HG02840 (cell line): ENCODE results near the gene FAM161A.
"Not testable (repeated sequence)": the region's sequence is repeated elsewhere in the genome, so short reads cannot be mapped to it uniquely, and the experiment has no call there.

ENCODE experiments used
- ATAC-seq: cut with Tn5 transposase; IDR thresholded peaks from one replicate; pipeline ENCODE4 v1.9.1; 2021; ENCODE audit warnings: mild to moderate bottlenecking, moderate library complexity, moderate number of reproducible peaks; ENCODE audit not compliant: unreplicated experiment, low FRiP score

The FAM161A gene, protein sequence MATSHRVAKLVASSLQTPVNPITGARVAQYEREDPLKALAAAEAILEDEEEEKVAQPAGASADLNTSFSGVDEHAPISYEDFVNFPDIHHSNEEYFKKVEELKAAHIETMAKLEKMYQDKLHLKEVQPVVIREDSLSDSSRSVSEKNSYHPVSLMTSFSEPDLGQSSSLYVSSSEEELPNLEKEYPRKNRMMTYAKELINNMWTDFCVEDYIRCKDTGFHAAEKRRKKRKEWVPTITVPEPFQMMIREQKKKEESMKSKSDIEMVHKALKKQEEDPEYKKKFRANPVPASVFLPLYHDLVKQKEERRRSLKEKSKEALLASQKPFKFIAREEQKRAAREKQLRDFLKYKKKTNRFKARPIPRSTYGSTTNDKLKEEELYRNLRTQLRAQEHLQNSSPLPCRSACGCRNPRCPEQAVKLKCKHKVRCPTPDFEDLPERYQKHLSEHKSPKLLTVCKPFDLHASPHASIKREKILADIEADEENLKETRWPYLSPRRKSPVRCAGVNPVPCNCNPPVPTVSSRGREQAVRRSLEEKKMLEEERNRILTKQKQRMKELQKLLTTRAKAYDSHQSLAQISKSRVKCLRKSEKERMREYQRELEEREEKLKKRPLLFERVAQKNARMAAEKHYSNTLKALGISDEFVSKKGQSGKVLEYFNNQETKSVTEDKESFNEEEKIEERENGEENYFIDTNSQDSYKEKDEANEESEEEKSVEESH

DNA sequence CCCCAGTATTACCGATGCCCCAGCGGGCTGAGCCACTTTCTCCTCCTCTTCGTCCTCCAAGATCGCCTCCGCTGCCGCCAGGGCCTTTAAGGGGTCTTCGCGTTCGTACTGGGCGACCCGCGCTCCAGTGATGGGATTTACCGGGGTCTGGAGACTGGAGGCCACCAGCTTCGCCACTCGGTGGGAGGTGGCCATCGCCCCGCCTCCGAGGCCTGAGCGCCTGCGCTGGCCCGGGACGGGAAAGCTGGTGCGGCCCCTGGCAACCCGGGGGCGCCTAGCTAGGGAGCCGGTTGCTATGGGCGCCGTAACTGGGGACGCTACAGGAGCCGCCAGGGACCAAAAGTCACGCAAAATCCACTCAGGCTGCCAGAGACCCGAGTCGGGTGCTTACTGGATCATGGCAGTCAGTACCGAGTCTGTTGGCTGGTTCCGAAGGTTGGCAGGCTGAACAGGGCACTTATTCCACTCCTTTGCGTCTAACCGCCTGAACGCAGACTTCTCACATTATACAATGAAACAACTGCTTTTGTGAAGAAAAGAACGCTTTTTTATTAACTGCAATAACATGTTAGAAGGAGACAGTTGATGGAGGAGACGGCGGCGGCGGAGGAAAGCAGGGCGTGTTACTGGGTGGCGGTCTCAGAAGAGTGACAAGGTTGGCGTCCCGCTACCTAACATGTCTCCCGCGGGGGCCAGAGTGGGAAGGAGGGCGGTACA lies at the start of gene FAM161A:
TSS of gene FAM161A (minus strand) at position 214 of the 717 bp plus-strand sequence. CDS start at position 195, 19 bp downstream.
- peak; percentile 76 for ATAC-seq

DNA sequence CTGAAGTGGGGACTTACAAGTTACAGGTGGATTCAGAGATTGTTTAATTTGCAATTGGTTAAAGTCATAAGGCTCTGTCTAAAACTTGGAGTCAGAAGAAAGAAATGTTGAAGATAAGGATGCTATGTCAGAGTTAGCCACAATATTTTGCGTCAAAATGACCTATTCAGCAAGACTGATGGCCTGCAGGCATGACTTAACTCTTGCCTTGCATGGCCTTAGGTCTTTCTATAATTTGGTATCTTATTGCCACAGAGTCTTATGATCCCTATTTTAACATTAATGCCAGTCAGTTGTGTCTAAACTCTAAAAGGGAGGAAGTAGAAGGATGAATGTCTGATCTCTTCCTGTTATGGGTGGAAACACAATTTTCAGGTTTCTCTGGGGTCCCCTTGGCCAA lies 46.4 kb upstream of the FAM161A start:
- no peak for ATAC-seq

DNA sequence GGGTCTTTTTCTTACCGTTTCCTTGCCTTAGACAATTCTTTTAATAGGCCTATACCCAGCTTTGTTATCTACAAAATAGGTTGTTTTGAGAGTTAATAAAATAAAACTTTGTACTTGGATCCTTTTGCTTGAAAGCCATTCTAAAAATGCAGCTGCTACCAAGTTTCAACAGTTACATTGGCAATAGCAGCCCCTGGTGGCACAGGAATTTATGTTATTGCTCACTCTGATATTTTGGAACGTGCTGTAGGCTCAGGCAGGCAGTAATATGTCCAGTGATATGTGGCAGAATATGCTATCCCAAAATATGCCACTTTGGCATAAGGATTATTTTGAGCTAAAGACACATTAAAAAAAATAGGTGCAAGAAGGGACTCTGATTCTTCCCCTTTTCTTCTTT lies 45.0 kb upstream of the FAM161A start:
- no peak for ATAC-seq

DNA sequence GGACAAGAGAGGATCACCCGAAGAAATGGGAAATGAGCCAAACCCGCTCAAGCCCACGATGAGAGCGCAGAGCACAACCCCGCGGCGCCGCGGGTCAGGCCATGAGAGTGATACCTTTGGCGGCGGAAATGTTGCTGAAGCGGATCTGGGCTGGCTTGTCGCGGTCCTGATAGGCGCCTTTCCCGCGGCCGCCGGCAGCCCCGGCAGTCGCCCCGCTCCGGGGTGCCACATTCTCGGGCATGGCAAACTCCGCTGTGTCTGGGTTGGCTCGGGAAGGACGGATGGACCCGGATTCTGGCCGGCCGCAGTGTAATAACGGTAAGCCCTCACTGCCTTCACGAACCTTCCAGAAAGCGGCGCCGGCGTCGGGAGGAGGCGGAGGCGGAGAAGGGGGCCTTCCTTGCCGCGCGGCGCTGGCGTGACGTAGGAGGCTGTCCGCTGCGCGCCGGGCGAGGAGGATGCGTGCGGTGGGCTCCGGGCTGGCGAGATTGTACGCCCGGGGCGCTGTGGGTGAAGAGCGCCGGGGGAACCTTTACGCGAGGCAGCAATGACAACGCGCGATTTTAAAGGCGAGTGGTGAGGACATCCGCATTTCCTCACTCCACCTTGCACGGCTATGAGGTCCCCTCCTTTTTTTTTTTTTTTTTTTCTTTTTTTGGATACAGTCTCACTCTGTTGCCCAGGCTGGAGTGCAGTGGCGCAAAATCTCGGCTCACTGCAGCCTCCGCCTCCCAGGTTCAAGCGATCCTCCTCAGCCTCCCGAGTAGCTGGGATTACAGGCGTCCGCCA lies 34.6 kb upstream of the FAM161A start, which contains the start of gene CCT4:
TSS of gene CCT4 (minus strand) at position 390 of the 789 bp plus-strand sequence. CDS start at position 241, 149 bp downstream.
- ATAC-seq = peak; percentile 87

DNA sequence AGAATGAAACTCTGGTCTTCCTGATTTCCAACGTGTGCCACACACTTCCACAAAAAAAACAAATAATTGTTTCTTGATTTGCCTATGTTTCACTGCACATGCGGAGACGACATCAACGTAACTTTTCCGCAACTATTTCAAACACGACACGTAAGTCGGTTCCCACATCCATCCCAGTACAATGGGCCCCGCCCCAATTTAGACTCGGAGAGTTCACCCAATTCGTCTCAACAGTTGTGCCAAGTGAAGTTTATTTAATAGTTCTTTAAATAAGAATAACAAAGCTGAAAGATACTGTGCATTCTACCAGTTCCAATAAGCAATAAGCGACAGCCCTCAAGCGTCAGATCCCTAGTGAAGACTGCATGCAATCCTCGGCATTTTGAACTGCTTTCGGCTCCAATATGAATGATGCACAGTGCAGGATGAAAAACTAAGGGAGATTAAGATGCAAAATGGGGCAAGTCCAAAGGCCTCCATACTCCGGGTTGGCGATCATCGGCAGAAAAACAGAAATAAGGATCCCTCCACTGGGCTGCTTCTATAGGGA lies 33.9 kb upstream of the FAM161A start:
- peak; percentile 4 for ATAC-seq

DNA sequence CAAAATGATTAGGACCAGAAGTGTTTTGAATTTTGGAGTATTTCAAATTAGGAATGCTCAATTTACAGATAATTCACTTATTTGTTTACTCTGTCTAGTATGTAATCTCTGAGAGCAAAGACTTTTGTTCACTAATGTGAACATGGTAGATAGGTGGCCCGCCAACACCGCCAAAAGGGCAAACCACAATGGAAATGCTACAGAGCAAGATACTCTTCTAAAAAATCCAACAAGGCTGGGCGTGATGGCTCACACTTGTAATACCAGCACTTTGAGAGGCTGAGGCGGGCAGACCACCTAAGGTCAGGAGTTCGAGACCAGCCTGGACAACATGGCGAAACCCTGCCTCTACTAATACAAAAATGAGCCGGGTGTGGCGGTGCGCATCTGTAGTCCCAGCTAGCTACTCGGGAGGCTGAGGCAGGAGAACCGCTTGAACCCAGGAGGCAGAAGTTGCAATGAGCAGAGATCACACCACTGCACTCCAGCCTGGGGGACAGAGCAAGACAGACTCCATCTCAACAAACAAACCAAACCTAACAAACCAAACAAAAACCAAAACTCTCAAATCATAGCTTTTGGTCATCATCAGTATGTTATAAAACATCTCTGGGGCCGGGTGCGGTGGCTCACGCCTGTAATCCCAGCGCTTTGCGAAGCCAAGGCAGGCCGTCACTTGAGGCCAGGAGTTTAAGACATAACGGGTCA lies 32.2 kb upstream of the FAM161A start:
- no peak for ATAC-seq

DNA sequence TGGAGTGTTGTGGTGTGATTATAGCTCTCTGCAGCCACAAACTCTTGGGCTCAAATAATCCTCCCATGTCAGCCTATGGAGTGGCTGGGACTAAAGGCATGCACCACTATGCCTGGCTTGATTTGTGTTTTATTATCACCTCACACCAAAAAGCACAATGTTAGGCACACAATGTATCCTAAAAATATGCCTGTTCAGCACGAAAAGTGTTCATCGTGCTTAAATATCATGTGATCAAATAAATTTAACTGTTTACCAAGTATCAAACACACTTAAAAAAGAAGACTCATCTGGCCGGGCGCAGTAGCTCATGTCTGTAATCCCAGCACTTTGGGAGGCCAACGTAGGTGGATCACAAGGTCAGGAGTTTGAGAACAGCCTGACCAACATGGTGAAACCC lies 29.0 kb upstream of the FAM161A start:
- no peak for ATAC-seq

DNA sequence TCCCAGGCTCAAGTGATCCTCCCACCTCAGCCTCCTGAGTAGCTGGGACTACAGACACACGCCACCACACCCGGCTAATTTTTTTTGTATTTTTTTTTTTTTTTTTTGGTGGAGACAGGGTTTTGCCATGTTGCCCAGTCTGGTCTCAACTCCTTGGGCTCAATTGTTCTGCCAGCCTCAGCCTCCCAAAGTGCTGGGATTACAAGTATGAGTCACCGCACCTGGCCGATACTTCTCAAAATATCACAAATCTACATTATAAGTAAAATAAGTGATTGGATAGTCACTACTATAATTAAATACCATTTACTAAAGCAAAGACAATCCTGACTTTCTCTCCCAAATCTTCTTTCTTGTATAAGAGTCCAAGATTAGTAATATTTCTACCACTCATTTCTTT lies 25.5 kb upstream of the FAM161A start:
- not testable (repeated sequence) for ATAC-seq

DNA sequence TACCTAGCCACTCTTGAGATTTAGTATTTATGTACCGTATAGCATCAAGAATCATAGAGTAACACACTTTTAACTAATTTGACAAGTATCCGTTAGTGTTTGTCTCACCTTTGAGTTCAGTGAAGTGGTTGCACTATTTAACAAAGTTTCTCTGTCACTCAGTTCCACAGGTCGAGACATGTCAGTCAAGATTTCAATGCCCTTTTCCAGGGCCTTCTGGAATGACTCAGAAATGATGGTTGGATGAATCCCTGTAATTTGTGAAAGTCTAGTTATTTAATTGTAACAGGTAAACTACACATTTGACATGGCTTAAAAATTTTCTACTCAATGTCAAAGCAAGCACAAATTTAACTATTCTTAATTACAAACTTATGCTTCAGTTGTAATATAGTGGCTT lies 24.9 kb upstream of the FAM161A start:
- no peak for ATAC-seq

DNA sequence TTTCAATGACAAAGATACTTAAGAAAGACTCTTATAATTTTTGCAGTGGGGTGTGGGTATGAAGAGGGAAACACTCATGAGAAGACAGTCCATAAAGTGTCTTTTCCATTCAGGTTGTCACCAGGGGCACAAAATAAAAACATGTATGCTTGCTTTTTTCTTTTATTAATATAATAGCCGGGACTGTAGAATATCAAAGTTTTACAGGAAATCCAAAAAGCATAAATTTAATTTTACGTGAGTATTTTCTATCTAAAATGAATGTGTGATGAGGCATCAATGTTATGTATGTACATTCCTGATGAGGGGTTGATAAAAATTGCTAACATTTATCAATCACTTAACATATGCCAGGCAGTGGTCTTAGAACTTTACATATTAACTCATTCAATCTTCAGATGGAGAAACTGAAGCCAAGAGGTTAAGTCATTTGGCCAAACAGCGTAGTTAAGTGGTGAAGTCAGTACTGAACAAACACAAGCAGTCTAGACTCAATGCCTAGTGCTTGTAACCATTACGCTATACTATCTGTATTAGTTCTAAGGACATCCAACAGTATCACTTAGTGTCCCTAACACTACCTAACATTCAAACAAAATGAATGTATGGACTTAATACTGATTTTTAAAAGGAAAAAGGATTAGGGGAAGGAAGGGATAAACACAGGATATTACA lies 23.8 kb upstream of the FAM161A start:
- ATAC-seq = no peak

DNA sequence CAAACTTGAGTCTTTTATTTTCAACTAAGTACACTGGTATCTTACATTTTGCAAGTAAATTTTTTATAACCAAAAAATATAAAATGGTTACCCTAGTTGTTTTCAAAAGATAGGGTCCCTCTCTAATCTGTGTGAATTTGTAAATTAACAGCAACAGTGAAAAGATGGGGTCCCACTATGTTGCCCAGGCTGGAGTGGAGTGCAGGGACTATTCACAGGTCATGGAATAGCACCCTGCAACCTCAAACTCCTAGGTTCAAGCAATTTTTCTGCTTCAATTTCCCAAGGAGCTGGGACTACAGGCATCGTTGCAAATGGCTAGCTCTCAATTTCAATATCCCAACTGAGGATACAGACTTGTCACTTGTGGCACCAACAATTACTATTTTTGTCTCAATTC lies 22.5 kb upstream of the FAM161A start:
- no peak for ATAC-seq

DNA sequence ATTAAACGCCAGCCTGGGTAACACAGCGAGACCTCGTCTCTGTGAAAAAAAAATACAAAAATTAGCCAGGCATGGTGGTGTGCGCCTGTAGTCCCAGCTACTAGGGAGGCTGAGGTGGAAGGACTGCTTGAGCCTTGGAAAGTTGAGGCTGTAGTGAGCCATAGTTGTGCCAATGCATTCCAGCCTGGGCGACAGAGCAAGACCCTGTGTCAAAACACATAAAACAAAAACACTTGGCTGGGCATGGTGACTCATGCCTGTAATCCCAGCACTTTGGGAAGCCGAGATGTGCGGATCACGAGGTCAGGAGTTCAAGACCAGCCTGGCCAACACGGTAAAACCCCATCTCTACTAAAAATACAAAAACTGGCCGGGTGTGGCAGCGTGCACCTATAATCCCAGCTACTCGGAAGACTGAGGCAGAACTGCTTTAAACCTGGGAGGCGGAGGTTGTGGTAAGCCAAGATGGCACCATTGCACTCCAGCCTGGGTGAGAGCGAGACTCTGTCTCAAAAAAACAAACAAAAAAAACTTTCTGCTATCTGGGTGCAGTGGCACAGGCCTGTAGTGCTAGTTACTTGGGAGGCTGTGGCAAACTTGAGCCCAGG lies 12.7 kb upstream of the FAM161A start:
- ATAC-seq = not testable (repeated sequence)

DNA sequence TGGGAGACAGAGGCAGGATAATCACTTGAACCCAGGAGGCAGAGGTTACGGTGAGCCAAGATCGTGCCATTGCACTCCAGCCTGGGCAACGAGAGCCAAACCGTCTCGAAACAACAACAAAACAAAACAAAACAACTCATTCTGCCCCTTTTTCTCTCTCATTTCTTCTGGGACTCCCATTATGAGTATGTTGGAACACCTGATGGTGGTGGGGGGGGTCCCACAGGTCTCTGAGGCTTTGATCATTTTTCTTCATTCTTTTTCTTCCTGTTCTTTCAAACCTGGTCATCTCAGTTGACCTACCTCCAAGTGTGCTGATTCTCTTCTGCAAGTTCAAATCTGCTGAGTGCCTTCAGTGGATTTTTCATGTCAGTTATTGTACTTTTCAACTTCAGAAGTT lies 8.2 kb upstream of the FAM161A start:
- no peak for ATAC-seq

DNA sequence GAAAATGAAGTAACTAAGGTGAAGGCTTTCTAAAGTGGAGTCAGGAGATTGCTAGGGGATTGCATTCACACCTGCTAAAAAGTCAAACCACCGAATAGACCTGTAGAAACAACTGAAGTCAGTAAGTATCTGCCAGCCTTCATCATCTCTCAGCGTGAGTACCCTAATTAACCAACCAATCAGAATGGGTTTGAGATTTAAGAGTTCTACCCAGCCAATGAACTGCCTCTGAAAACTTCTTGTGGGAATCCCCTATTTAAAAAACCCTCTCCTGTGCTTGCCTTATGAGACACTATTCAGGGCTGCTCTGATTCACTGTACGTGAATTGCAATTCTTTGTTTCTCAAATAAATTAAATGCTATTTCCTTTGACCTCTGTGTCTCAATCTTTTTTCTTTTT lies 3.4 kb upstream of the FAM161A start:
- no peak for ATAC-seq

DNA sequence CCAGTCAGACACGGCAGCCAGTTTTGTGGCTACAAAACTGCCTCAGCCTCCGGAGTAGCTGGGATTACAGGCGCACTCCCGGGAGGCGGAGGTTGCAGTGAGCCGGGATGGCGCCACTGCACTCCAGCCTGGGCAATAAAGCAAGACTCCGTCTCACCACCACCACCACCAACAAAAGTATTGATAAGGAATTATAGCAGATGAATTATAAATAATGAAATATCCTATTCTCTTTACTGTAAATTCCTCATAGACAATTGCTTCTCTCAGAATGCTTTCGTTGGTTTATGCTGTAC lies 1.4 kb upstream of the FAM161A start:
- ATAC-seq = no peak

DNA sequence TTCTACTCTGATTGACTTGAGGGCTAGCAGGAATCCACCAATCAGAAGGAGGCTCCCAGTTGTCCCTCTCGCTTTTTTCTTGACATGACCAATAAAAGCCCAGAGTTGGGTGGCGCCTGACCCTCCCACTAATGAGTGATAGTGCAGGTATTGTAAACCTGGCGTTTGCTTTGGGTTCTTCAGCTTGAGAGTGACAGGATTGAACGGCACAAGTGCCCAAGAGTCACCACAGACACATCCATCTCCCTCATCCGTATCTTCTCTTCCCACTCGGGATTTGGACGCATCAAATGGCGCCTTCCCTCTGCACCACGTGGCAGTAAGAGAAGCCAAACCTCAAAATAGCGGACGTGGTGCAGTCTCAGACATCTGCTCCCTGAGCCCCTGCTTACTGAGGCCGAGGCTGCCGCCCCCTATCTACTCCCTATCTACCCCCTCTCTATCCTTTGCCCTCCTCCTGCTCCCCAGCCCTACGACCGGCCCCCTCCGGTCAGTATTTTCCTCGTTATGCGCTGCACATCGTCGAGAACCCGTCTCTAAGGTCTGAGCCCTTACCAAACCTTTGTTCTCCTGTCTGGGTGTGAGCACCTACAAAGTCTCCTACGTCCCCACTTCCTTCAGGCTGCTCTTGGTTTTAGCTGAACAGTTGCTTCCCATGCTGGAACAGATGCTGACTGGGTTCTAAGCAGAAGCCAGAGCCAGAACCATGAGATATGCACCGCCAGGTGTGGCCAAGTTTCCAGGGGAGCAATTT lies 881 bp upstream of the FAM161A start:
- peak; percentile 94 for ATAC-seq

DNA sequence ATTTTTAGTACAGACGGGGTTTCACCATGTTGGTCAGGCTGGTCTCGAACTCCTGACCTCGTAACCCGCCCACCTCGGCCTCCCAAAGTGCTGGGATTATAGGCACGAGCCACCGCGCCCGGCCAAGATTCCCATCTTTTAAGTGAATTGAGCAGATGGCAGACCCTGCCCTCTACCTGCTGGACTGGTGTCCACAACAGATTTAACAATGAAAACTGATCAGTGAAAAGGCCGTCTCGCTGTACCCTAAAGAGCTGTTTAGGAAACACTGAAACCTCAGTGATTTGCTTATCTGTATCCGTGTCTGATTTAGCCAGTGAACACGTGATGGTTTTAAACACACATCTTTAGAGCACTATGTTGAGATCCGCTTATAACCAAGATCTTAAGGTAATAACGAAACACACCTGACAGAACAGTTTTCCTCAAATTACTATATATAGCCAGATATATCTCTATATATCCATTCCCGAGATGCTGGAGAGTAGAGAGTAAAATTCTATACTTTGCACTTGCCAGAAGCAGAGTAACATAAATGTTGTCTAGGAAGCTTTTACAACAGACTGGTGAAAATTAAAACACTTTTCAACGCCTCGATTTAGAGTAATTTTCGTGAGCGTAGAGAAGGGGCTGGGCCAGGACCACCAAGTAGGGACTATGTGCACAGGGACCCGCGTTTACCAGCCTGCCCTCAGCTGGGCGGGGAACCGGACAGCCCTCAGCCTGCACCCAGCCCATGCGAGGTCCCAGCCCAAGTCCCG lies 594 bp downstream of the FAM161A start:
- ATAC-seq = peak; percentile 48
